Caco-2 (cell line): ENCODE measurements around the gene HCST. TPM values are rescaled to one million over a fixed set of nuclear protein-coding genes. Genes with fewer than 3 reads are reported as not detected.
"Not testable (repeated sequence)": the region's sequence is repeated elsewhere in the genome, so short reads cannot be mapped to it uniquely, and the experiment has no call there.

Experiments used
- BruUV-seq: library from RNA; stranded (reverse); fragments of 400-500 nt; replicated peaks from 2 replicates; lab custom pipeline; 2021; lab: Mats Ljungman, UMichigan
- CTCF ChIA-PET: fragments of 300-600 bp; sonication (Branson Sonifier 250); formaldehyde crosslinking; loops from one replicate; lab custom pipeline; 2022; ENCODE audit warnings: antibody characterized with exemption; lab: Charles Lee
- POLR2A ChIA-PET: fragments of 300-600 bp; sonication (Branson Sonifier 250); formaldehyde crosslinking; loops from one replicate; lab custom pipeline; 2022; ENCODE audit warnings: antibody characterized with exemption; lab: Charles Lee
- DNase-seq, 2 experiments: peaks; one replicate each; pipeline versions ENCODE4 v3.0.0 to v3.0.0-alpha.2; 2020 to 2022
- H3K27me3 ChIP-seq: replicated peaks from 2 replicates; pipeline ENCODE4 v1.6.0; 2011; ENCODE audit warnings: low read length; ENCODE audit not compliant: control insufficient read depth, insufficient read depth
- H3K36me3 ChIP-seq: 2 replicates; pipeline ENCODE4 v1.5.1; 2011; ENCODE audit warnings: low read length; ENCODE audit not compliant: control insufficient read depth, insufficient read depth
- H3K4me1 ChIP-seq: fragments of 250-450 bp; sonication (Bioruptor Pico); 2 replicates; pipeline ENCODE4 v1.5.1; 2020; ENCODE audit warnings: mild to moderate bottlenecking
- H3K4me3 ChIP-seq: 2 replicates; pipeline ENCODE4 v1.5.1; 2011; ENCODE audit warnings: low read depth, mild to moderate bottlenecking, control low read depth, low read length
- H3K9me3 ChIP-seq: fragments of 250-450 bp; sonication (Bioruptor Pico); 2 replicates; pipeline ENCODE4 v1.5.1; 2020; ENCODE audit warnings: mild to moderate bottlenecking, moderate library complexity
- H3K27ac Mint-ChIP-seq: one replicate; pipeline ENCODE4 v1.8.0; 2022; ENCODE audit warnings: mixed read lengths; ENCODE audit not compliant: unreplicated experiment
- H3K27me3 Mint-ChIP-seq: one replicate; pipeline ENCODE4 v1.8.0; 2022; ENCODE audit warnings: mixed read lengths; ENCODE audit not compliant: insufficient read depth, unreplicated experiment
- H3K36me3 Mint-ChIP-seq: one replicate; pipeline ENCODE4 v1.8.0; 2022; ENCODE audit warnings: mild to moderate bottlenecking, mixed read lengths; ENCODE audit not compliant: insufficient read depth, unreplicated experiment
- H3K4me1 Mint-ChIP-seq: one replicate; pipeline ENCODE4 v1.8.0; 2022; ENCODE audit warnings: low read depth, mixed read lengths; ENCODE audit not compliant: unreplicated experiment
- H3K4me3 Mint-ChIP-seq: one replicate; pipeline ENCODE4 v1.8.0; 2022; ENCODE audit warnings: mild to moderate bottlenecking, moderate library complexity, mixed read lengths; ENCODE audit not compliant: unreplicated experiment
- H3K9me3 Mint-ChIP-seq: one replicate; pipeline ENCODE4 v1.8.0; 2022; ENCODE audit warnings: mixed read lengths; ENCODE audit not compliant: unreplicated experiment
- intact Hi-C: fragments of 100-400 bp; cut with micrococcal nuclease; formaldehyde crosslinking; loops from one replicate; pipeline ENCODE4 v1.10.0; 2022; ENCODE audit not compliant: unreplicated experiment
- total RNA-seq: library from RNA; stranded (reverse); gene quantifications from 2 replicates; pipeline ENCODE4 v1.2.3, GENCODE V29; 2022
- TF ChIP-seq, protein P1 (sequence below), 2 experiments: fragments of 200-600 bp in 1 of 2; IDR thresholded peaks; 1 replicate in 1 of 2; 2 replicates in 1 of 2; pipeline versions ENCODE4 v1.5.1 to v1.8.0; 2011 to 2022; ENCODE audit warnings: antibody characterized with exemption in 1 of 2, control low read depth in 1 of 2, inconsistent platforms in 1 of 2, low read depth in 1 of 2, low read length in 1 of 2, mild to moderate bottlenecking in 1 of 2, moderate library complexity in 1 of 2; ENCODE audit not compliant: insufficient read depth in 1 of 2, severe bottlenecking in 1 of 2, unreplicated experiment in 1 of 2

Gene HCST
- total RNA-seq, 1 experiment from 2014 or later = not detected

DNA sequence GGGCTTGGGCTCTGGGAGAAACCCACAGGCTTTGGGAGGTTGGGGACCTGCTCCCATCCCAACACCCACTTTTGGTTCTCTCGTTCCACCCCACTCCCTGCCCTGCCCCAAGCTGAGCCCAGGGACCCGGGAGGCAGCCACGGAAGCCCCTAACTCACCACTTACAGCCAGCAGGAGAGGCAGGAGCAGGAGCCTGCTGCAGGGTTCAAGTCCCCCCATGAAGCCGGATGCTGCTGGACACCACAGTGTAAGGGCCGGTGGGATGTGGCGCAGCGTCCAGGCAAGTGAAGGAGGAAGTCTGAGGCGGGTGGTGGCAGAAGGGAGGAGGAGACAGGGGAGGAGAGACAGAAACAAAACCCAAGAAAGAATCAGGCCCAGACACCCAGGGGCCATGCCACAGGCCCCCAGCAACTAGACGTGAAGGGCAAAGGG lies 5.7 kb downstream of the HCST start, which contains the start of gene TYROBP:
Gene TYROBP (minus strand): TSS at position 286 of the 432 bp plus-strand sequence. CDS start 67 bp downstream, at position 219.
- peaks cover 5% of the 10 kb centered on the region for H3K27me3 Mint-ChIP-seq
- Histone ChIP-seq H3K4me1 (0 out of 2 replicates have a peak, but pooled peaks cover 7% of the 10 kb centered on the region), H3K9me3 (no peaks in the 10 kb centered on the region), H3K36me3 (no peaks in the 10 kb centered on the region), H3K27me3 (0 out of 2 replicates have a peak, but pooled peaks cover 1% of the 10 kb centered on the region), H3K4me3 (no peak within 1 kb of the TSS)
- POLR2A ChIA-PET = no interaction called here
- no TSS peak for BruUV-seq
- intact Hi-C loops = no loop called here
- H3K4me3 Mint-ChIP-seq = no peak within 1 kb of the TSS
- H3K27ac Mint-ChIP-seq = no peak within 1 kb of the TSS
- no peak for DNase-seq
- H3K4me1 Mint-ChIP-seq = peaks cover 7% of the 10 kb centered on the region
- TF ChIP-seq, protein P1, sequence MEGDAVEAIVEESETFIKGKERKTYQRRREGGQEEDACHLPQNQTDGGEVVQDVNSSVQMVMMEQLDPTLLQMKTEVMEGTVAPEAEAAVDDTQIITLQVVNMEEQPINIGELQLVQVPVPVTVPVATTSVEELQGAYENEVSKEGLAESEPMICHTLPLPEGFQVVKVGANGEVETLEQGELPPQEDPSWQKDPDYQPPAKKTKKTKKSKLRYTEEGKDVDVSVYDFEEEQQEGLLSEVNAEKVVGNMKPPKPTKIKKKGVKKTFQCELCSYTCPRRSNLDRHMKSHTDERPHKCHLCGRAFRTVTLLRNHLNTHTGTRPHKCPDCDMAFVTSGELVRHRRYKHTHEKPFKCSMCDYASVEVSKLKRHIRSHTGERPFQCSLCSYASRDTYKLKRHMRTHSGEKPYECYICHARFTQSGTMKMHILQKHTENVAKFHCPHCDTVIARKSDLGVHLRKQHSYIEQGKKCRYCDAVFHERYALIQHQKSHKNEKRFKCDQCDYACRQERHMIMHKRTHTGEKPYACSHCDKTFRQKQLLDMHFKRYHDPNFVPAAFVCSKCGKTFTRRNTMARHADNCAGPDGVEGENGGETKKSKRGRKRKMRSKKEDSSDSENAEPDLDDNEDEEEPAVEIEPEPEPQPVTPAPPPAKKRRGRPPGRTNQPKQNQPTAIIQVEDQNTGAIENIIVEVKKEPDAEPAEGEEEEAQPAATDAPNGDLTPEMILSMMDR (IDR thresholded peaks at IDR 0.05; ENCODE audit: insufficient read depth in 1 of 2, low read depth in 1 of 2, low read length in 1 of 2, severe bottlenecking in 1 of 2, unreplicated experiment in 1 of 2) = no peak
- no peaks in the 10 kb centered on the region for H3K9me3 Mint-ChIP-seq
- no peaks in the 10 kb centered on the region for H3K36me3 Mint-ChIP-seq
- CTCF ChIA-PET = no interaction called here

DNA sequence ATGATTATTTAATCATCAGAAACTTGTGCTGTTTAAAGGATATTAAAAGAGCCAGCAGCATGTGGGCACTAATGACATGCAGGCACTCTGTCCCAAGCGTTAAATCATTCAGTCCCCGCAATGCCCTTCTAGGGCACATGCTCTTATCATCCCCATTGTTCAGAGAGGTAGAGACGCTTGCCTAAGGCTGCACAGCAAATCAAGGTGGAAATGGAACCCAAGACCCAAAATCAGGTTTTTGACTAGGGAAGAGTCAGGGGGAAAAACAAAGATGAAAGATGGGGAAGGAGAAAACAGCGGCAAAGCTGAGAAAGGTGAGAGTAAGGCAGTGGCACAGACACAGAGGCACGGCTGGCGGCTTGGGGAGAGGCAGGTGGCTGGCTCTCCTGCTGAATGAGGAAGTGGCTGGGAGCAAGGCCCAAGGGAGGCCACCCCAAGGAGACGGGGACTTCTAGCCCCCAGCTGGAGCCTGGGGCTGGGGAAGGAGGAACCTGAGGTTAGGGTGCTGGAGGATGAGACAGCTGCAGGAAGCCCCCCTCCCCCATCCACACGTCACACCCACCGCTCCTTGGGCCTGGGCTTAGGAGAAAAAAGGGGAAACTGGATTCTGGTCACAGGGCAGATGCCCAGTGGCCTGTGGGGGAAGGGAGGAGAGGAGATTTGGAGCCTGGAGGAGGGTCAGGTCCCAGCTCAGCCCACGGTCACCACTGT lies 6.8 kb downstream of the HCST start:
- H3K4me1 ChIP-seq = no peaks in the 10 kb centered on the region
- POLR2A ChIA-PET = no interaction called here
- Mint-ChIP-seq H3K27ac (no peak overlapping the region), H3K36me3 (no peaks in the 10 kb centered on the region), H3K27me3 (no peaks in the 10 kb centered on the region), H3K9me3 (no peaks in the 10 kb centered on the region), H3K4me1 (no peaks in the 10 kb centered on the region), H3K4me3 (no peak overlapping the region)
- TF ChIP-seq, protein P1 (IDR thresholded peaks at IDR 0.05; ENCODE audit: insufficient read depth in 1 of 2, low read depth in 1 of 2, low read length in 1 of 2, severe bottlenecking in 1 of 2, unreplicated experiment in 1 of 2) = no peak
- no peaks in the 10 kb centered on the region for H3K9me3 ChIP-seq
- H3K36me3 ChIP-seq = no peaks in the 10 kb centered on the region
- intact Hi-C loops = no loop called here
- no peak for DNase-seq
- H3K27me3 ChIP-seq = 0 out of 2 replicates have a peak, but pooled peaks cover 1% of the 10 kb centered on the region
- no TSS peak for BruUV-seq
- H3K4me3 ChIP-seq = no peak overlapping the region
- CTCF ChIA-PET = interaction anchor here (1.1 kb wide), 1 partner anchor 22 kb away, joined by 3 read pairs; no protein-coding TSS in a partner anchor

DNA sequence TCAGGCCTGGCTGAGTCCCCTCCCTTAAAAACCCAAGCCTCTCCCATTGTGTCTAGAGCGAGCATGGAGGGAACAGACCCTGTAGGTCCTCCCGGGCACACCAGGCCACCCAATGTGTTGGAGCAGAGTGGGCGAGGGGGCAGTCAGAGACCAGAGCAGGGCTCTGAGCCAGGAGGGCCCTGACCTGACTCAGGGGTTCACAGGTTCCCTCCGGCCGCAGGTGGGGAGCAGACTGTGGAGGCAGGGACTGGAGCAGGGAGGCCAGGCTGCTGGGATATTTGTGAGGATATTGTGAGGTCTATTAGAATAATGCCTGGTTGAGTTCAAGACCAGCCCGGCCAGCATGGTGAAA lies 7.3 kb downstream of the HCST start:
- BruUV-seq = no TSS peak
- CTCF ChIA-PET = interaction anchor here (1.1 kb wide), 1 partner anchor 22 kb away, joined by 3 read pairs; no protein-coding TSS in a partner anchor
- intact Hi-C loops = no loop called here

DNA sequence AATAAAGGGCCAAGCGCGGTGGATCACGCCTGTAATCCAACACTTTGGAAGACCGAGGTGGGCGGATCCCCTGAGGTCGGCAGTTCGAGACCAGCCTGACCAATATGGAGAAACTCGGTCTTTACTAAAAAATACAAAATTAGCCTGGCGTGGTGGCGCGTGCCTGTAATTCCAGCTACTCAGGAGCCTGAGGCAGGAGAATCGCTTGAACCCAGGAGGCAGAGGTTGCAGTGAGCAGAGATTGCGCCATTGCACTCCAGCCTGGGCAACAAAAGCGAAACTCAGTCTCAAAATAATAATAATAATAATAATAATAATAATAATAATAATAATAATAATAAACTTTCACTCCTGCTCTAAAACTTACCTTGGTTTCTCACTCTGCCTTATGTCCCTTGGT lies 8.0 kb downstream of the HCST start:
- H3K4me1 ChIP-seq, BruUV-seq, H3K27ac Mint-ChIP-seq, H3K4me1 Mint-ChIP-seq, intact Hi-C loops, H3K4me3 ChIP-seq, H3K9me3 Mint-ChIP-seq, DNase-seq, H3K4me3 Mint-ChIP-seq, H3K27me3 ChIP-seq, POLR2A ChIA-PET, CTCF ChIA-PET, H3K36me3 Mint-ChIP-seq, H3K36me3 ChIP-seq, H3K9me3 ChIP-seq, H3K27me3 Mint-ChIP-seq: not testable (repeated sequence)

More for the DNA sequence above, 7.3 kb downstream of the HCST start:
- Histone ChIP-seq H3K4me3 (no peak overlapping the region), H3K36me3 (no peaks in the 10 kb centered on the region), H3K4me1 (no peaks in the 10 kb centered on the region), H3K9me3 (no peaks in the 10 kb centered on the region), H3K27me3 (0 out of 2 replicates have a peak, but pooled peaks cover 1% of the 10 kb centered on the region)
- Mint-ChIP-seq H3K9me3 (no peaks in the 10 kb centered on the region), H3K27ac (no peak overlapping the region), H3K4me1 (no peaks in the 10 kb centered on the region), H3K4me3 (no peak overlapping the region), H3K36me3 (no peaks in the 10 kb centered on the region), H3K27me3 (peaks cover under 1% of the 10 kb centered on the region)
- POLR2A ChIA-PET = no interaction called here
- TF ChIP-seq, protein P1 (IDR thresholded peaks at IDR 0.05; ENCODE audit: insufficient read depth in 1 of 2, low read depth in 1 of 2, low read length in 1 of 2, severe bottlenecking in 1 of 2, unreplicated experiment in 1 of 2) = no peak
- DNase-seq = no peak
